ENCODE measurements around the gene THBS2.

DNA sequence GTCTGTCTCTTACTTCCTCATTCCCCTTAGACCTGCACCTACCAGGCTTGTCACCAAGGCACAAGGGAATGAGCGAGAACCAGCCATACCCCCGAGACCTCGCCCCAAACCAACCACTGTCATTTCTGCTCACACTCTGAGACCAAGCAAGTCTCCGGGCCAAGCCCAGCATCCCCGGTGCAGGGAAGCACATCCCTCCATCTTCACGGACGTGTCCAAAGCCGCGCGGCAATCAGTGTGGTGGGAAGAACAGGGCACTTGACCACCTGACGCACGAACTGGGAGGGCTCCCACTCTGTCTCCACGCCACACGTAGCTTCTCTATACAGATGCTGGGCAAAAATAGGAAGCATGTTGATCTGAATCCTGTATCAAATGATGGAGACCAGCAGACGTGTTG is 28.4 kb upstream of the THBS2 start:
- TF ChIP-seq POLR2A (IDR thresholded peaks at IDR 0.05; ENCODE audit: low read depth, low read length) = no peak
- no peak for TF ChIP-seq CTCF (IDR thresholded peaks at IDR 0.05; ENCODE audit: extremely low read depth in 1 of 2, insufficient read depth in 1 of 2, low read depth in 1 of 2, low read length in 2 of 2)
- no peak for TF ChIP-seq JUN (IDR thresholded peaks at IDR 0.05; ENCODE audit: borderline replicate concordance, insufficient read depth, insufficient read length, low read depth)
- no peak for TF ChIP-seq EZH2 (IDR thresholded peaks at IDR 0.05; ENCODE audit: borderline replicate concordance, low read depth, low read length, severe bottlenecking)
